Renal cortex interstitium (tissue), 11 donors: ENCODE measurements around the gene HELZ. TPM values are rescaled to one million over a fixed set of nuclear protein-coding genes. Genes with fewer than 3 reads are reported as not detected.
"Not testable (repeated sequence)": the region's sequence is repeated elsewhere in the genome, so short reads cannot be mapped to it uniquely, and the experiment has no call there.

Experiments used
- DNase-seq, 11 donors: peaks; one replicate each; pipeline ENCODE4 v3.0.0-alpha.2; 2013; ENCODE audit warnings: low read depth in 9 of 11, low spot score in 4 of 11; ENCODE audit errors: extremely low read depth in 1 of 11
- polyA plus RNA-seq, 3 donors: library from polyadenylated mRNA; unstranded; fragments of 120-200 nt; gene quantifications; one replicate each; pipeline ENCODE4 v1.2.1, GENCODE V29; 2013; ENCODE audit not compliant: insufficient read length in 3 of 3

Gene HELZ
- polyA plus RNA-seq, 3 donors, result 29.1 to 33.6 (median 30.3) TPM

DNA sequence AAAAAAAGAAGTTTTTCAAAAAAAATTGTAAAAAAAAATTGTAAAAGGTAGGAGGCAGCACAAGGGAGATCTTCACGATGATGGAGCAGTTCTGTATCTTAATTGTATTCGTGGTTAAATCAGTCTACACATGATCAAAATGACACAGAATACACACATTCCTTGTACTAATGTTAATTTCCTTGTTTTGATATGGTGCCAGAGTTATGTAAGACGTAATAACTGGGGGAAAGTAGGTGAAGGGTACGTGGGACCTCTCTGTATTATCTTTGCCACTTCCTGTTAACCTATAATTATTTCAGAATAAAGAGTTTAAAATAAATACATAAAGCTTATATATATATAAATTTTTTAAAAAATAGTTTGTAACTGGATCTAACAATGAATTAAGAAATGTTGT, 36.8 kb downstream of the HELZ start:
- no peak for DNase-seq

- DNase-seq, result no peak
These were observed 41.2 kb downstream of the HELZ start for GRCh38 chr17:67203818-67204217.

GRCh38 chr17:67202503-67202902, 42.5 kb downstream of the HELZ start:
- DNase-seq, result no peak

DNA sequence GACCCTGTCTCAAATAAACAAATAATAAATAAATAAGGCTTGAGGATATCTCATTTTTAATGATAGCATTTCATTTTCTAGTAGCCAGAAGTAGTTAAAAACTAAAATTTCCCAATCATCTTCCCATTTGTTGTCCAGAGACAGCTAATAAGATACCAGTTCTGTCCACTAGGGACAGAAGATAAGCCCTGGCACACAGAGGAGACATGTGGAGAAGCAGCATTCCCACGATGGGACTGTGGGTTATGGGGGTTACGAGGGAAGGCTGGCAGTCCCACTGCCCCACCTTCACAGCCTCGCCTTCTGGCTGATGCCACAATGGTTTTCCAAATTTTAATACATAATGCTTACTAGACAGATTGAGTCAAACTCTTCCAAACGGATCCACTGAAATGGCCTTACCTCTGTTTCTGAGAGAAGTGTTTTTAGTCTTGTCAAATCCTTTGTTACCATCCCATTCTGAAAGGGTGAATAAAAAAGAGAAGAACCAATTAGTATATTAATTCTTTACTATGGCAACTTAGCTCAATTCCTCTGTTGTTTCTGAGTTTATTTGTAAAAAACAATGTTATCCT, 44.2 kb downstream of the HELZ start:
- DNase-seq, result no peak

DNA sequence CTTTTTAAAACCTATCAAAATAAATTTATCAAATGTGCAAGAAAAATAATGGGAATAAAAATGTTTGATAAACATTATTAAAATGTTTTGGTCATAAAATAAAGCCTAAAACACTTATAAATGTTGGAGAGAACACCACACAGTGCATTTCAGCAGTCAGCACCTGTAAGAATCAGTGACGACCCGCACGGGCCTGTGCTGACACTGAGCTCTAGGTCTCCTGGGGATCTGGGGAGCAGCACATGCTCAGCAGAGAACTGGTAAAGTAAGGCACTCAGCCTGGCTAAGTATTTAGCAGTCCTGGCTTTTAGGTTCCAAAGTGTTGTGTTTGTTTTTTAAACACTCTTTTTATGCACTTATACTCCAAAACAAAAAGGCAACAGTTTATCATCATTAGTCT, 46.9 kb downstream of the HELZ start:
- no peak for DNase-seq

DNA sequence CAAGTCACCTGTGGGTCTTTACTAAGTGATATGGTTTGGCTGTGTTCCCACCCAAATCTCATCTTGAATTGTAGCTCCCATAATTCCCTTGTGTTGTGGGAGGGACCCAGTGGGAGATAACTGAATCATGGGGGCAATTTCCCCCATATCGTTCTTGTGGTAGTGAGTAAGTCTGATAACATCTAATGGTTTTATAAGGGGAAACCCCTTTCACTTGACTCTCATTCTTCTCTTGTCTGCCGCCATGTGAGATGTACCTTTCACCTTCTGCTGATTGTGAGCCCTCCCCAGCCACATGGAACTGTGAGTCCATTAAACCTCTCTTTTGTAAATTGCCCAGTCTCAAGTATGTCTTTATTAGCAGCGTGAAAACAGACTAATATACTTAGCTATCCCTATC, 48.0 kb downstream of the HELZ start:
- not testable (repeated sequence) for DNase-seq

- DNase-seq, result no peak
These were observed 48.6 kb downstream of the HELZ start for GRCh38 chr17:67196422-67196821.

- DNase-seq, result peak in 1 of 11 donors; percentile 9
These were observed 50.9 kb downstream of the HELZ start for GRCh38 chr17:67194134-67194533.

- no peak for DNase-seq
These were observed 57.1 kb downstream of the HELZ start for GRCh38 chr17:67187927-67188326.

- DNase-seq, result no peak
These were observed 58.2 kb downstream of the HELZ start for GRCh38 chr17:67186782-67187181.

- no peak for DNase-seq
These were observed 61.5 kb downstream of the HELZ start for GRCh38 chr17:67183531-67183930.

- DNase-seq, result no peak
These were observed 63.2 kb downstream of the HELZ start for GRCh38 chr17:67181825-67182224.

GRCh38 chr17:67180275-67180674, 64.7 kb downstream of the HELZ start:
- no peak for DNase-seq

- no peak for DNase-seq
These were observed 66.4 kb downstream of the HELZ start for GRCh38 chr17:67178555-67178954.

- DNase-seq, result no peak
These were observed 67.3 kb downstream of the HELZ start for GRCh38 chr17:67177732-67178131.

- no peak for DNase-seq
These were observed 70.8 kb downstream of the HELZ start for GRCh38 chr17:67174190-67174589.

DNA sequence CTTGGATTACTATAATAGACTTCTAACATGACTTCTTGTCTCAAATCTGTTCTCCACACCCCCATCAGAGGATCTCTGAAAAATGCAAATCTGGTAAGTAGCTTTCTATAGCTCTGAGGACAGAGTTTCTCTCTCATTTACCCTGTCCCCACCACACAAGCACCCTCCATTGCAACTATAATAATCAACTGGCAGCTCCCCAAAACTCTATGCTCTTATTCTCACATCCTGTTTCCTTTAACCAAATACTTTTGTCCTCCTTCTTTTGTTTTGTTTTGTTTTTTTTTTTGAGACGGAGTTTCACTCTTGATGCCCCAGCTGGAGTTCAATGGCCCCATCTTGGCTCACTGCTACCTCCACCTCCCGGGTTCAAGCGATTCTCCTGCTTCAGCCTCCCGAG, 73.4 kb downstream of the HELZ start:
- no peak for DNase-seq

DNA sequence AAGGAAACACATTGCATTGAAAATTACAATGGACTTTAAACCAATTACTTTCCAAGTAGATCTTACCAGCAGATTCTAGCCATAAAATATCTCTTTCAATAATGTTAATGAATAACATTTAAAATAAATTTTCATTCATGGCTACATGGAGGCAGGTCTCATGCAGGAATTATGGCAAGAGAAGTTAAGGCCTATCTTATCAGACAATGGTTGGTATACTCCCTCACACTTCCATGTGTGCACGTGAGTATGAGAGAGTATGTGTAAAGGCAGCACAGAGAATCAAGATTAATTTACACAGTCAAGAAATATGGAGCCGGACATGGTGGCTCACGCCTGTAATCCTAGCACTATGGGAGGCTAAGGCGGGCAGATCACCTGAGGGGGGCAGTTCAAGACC, 76.5 kb downstream of the HELZ start:
- no peak for DNase-seq

DNA sequence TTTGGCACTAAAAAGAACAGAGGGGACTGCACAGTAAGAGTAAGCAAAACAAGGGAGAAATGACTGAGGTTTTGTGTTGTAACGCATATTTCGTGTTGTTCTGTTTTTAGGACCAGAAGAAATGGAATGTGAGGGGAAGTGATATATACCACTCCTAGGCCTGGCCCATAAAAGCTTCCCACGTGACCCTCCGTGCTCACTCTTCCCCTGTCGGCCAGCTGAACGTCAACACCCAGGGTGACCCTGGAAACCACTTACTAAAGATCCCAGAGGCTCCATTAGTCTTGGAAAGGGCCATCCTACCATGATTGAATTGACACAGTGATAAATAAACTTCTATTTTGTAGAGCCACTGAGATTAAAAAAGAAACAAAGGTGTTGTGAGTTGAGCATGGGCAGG, 79.8 kb downstream of the HELZ start:
- DNase-seq, result no peak

DNA sequence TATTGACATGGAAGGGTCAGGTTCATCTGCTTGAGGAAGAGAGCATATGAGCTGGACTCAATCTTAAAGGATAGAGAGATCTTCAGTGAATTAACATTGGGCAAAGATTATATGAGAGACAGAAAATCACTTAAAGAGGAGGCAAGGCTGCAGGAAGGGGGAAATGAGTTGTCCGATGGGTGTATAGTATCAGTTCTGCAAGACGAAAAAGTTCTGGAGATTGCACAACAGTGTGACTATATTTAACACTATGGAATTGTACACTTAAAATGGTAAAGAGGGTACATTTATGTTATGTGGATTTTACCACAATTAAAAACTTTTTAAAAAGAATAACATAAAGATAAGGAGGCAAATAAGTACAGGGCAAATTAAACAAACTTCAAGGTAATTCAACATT, 80.7 kb downstream of the HELZ start:
- no peak for DNase-seq

GRCh38 chr17:67162771-67163170, 82.2 kb downstream of the HELZ start:
- DNase-seq, result no peak

- no peak for DNase-seq
These were observed 83.4 kb downstream of the HELZ start for GRCh38 chr17:67161573-67161972.
